Gastrocnemius medialis (tissue), 4 donors: ENCODE results near the gene MYRF.

ENCODE experiments used
- CTCF ChIP-seq, 5 experiments: fragments of 450-650 bp in 3 of 5; fragments of 200-600 bp in 2 of 5; sonication (generic) in 2 of 5; IDR thresholded peaks in 4 of 5; conservative IDR thresholded peaks in 1 of 5; 1 replicate in 4 of 5; 2 replicates in 1 of 5; pipeline ENCODE4 v1.5.1; 2016 to 2019; ENCODE audit warnings: antibody characterized with exemption in 5 of 5, mild to moderate bottlenecking in 3 of 5, moderate library complexity in 3 of 5
- POLR2A ChIP-seq, 2 donors: fragments of 450-650 bp; IDR thresholded peaks; one replicate each; pipeline ENCODE4 v1.6.1; 2017; ENCODE audit warnings: antibody characterized with exemption in 2 of 2, mild to moderate bottlenecking in 2 of 2, moderate library complexity in 2 of 2

GRCh38 chr11:61806785-61807184, 54.3 kb downstream of the MYRF start:
- no peak for TF ChIP-seq CTCF (IDR thresholded peaks at IDR 0.05 in 4 of 5, conservative IDR thresholded peaks at IDR 0.05 in 1 of 5)
- TF ChIP-seq POLR2A (IDR thresholded peaks at IDR 0.05) = no peak
